WTC11 (cell line): Measurements from ENCODE around the gene ABL1. TPM values are rescaled to one million over a fixed set of nuclear protein-coding genes. Genes with fewer than 3 reads are reported as not detected.
A peak's percentile ranks its signal among the peaks of the same experiment; 100 is the strongest.

Experiments used
- ATAC-seq: fragments of 200-7000 bp; cut with Tn5 transposase; 2 replicates; pipeline ENCODE4 v1.10.0; 2021; ENCODE audit warnings: mild to moderate bottlenecking, moderate library complexity
- CTCF ChIA-PET: fragments of 300-600 bp; sonication (Branson Sonifier 250); formaldehyde crosslinking; loops from one replicate; lab custom pipeline; 2021; ENCODE audit warnings: antibody characterized with exemption; lab: Charles Lee
- POLR2A ChIA-PET: fragments of 350-600 bp; sonication (Branson Sonifier 250); formaldehyde crosslinking; loops from one replicate; lab custom pipeline; 2021; ENCODE audit warnings: antibody characterized with exemption; lab: Charles Lee
- DNase-seq: peaks from one replicate; pipeline ENCODE4 v3.0.0; 2021; ENCODE audit warnings: low spot score
- H3K27ac Mint-ChIP-seq: 2 replicates; pipeline ENCODE4 v1.8.0; 2021; ENCODE audit warnings: mixed read lengths
- H3K27me3 Mint-ChIP-seq: 2 replicates; pipeline ENCODE4 v1.8.0; 2021; ENCODE audit warnings: low read depth, mild to moderate bottlenecking, moderate library complexity, mixed read lengths
- H3K36me3 Mint-ChIP-seq: 2 replicates; pipeline ENCODE4 v1.8.0; 2021; ENCODE audit warnings: mixed read lengths
- H3K4me1 Mint-ChIP-seq: 2 replicates; pipeline ENCODE4 v1.8.0; 2022; ENCODE audit warnings: mixed read lengths
- H3K4me3 Mint-ChIP-seq: 2 replicates; pipeline ENCODE4 v1.8.0; 2021; ENCODE audit warnings: mild to moderate bottlenecking, moderate library complexity, mixed read lengths
- H3K9me3 Mint-ChIP-seq: 2 replicates; pipeline ENCODE4 v1.8.0; 2021; ENCODE audit warnings: mixed read lengths
- FOXP1 ChIP-seq: sonication (generic); formaldehyde crosslinking; IDR thresholded peaks from 2 replicates; pipeline ENCODE4 v1.8.0; 2022; ENCODE audit warnings: missing genetic modification reagents, mild to moderate bottlenecking, moderate library complexity, borderline replicate concordance
- GRHL2 ChIP-seq: fragments of 250-450 bp; sonication (Bioruptor Pico); IDR thresholded peaks from 2 replicates; pipeline ENCODE4 v1.8.0; 2022; ENCODE audit warnings: mild to moderate bottlenecking, moderate library complexity; ENCODE audit not compliant: insufficient replicate concordance, severe bottlenecking
- JAZF1 ChIP-seq: fragments of 250-450 bp; sonication (Bioruptor Pico); IDR thresholded peaks from 2 replicates; pipeline ENCODE4 v1.9.0; 2021; ENCODE audit warnings: moderate library complexity, mild to moderate bottlenecking, inconsistent platforms
- OVOL2 ChIP-seq: fragments of 250-450 bp; sonication (Bioruptor Pico); IDR thresholded peaks from 2 replicates; pipeline ENCODE4 v1.9.0; 2021; ENCODE audit warnings: mild to moderate bottlenecking, borderline replicate concordance
- SMAD4 ChIP-seq: sonication (generic); formaldehyde crosslinking; IDR thresholded peaks from 2 replicates; pipeline ENCODE4 v1.8.0; 2022; ENCODE audit warnings: mild to moderate bottlenecking, missing genetic modification reagents
- USF2 ChIP-seq: sonication (generic); formaldehyde crosslinking; IDR thresholded peaks from 2 replicates; pipeline ENCODE4 v1.8.1; 2023; ENCODE audit warnings: mild to moderate bottlenecking, missing genetic modification reagents, moderate library complexity
- ZNF317 ChIP-seq: sonication (generic); formaldehyde crosslinking; IDR thresholded peaks from 2 replicates; pipeline ENCODE4 v1.8.1; 2023; ENCODE audit warnings: low read depth, mild to moderate bottlenecking, moderate library complexity, missing genetic modification reagents, borderline replicate concordance
- ZNF512 ChIP-seq: sonication (generic); formaldehyde crosslinking; IDR thresholded peaks from 2 replicates; pipeline ENCODE4 v1.8.1; 2022; ENCODE audit warnings: missing genetic modification reagents, borderline replicate concordance
- ZNF671 ChIP-seq: fragments of 250-450 bp; sonication (Bioruptor Pico); IDR thresholded peaks from 2 replicates; pipeline ENCODE4 v1.8.0; 2021; ENCODE audit warnings: mild to moderate bottlenecking
- ZSCAN18 ChIP-seq: fragments of 250-450 bp; sonication (Bioruptor Pico); IDR thresholded peaks from 2 replicates; pipeline ENCODE4 v2.1.2; 2022; ENCODE audit warnings: mild to moderate bottlenecking, moderate library complexity
- total RNA-seq: library from RNA; stranded (reverse); gene quantifications from 3 replicates; pipeline ENCODE4 v1.2.3, GENCODE V29; 2021
- TF ChIP-seq, protein P1 (sequence below): fragments of 250-450 bp; sonication (Bioruptor Pico); IDR thresholded peaks from 2 replicates; pipeline ENCODE4 v1.9.0; 2021; ENCODE audit warnings: moderate library complexity, mild to moderate bottlenecking, inconsistent platforms, borderline replicate concordance
- TF ChIP-seq, protein P2 (sequence below): fragments of 250-450 bp; sonication (Bioruptor Pico); IDR thresholded peaks from 2 replicates; pipeline ENCODE4 v1.8.0; 2021; ENCODE audit warnings: mild to moderate bottlenecking
- TF ChIP-seq, protein P3 (sequence below): sonication (generic); formaldehyde crosslinking; conservative IDR thresholded peaks from 2 replicates; pipeline ENCODE4 v1.8.1; 2023; ENCODE audit warnings: mild to moderate bottlenecking, low read depth, missing genetic modification reagents, moderate library complexity
- TF ChIP-seq, protein P4 (sequence below): sonication (generic); formaldehyde crosslinking; IDR thresholded peaks from 2 replicates; pipeline ENCODE4 v1.8.0; 2023; ENCODE audit warnings: missing genetic modification reagents, mild to moderate bottlenecking, borderline replicate concordance

Gene ABL1
- total RNA-seq, 1 experiment from 2014 or later = 104 TPM

GRCh38 chr9:130810609-130811136 lies 24.4 kb upstream of the ABL1 start:
- ATAC-seq (no peak), DNase-seq (no peak)
- Mint-ChIP-seq H3K4me1 (peaks cover 8% of the 10 kb centered on the region), H3K9me3 (peaks cover 8% of the 10 kb centered on the region), H3K4me3 (no peak overlapping the region), H3K27me3 (no peaks in the 10 kb centered on the region), H3K36me3 (peaks cover 6% of the 10 kb centered on the region; the same call in 1 of the 2 replicates), H3K27ac (no peak overlapping the region)
- CTCF ChIA-PET = no interaction called here
- POLR2A ChIA-PET = no interaction called here
- TF ChIP-seq OVOL2 (CRISPR knock-in tag) (no peak), ZSCAN18 (CRISPR knock-in tag) (no peak), ZNF317 (CRISPR knock-in tag) (peak; percentile 89)

DNA sequence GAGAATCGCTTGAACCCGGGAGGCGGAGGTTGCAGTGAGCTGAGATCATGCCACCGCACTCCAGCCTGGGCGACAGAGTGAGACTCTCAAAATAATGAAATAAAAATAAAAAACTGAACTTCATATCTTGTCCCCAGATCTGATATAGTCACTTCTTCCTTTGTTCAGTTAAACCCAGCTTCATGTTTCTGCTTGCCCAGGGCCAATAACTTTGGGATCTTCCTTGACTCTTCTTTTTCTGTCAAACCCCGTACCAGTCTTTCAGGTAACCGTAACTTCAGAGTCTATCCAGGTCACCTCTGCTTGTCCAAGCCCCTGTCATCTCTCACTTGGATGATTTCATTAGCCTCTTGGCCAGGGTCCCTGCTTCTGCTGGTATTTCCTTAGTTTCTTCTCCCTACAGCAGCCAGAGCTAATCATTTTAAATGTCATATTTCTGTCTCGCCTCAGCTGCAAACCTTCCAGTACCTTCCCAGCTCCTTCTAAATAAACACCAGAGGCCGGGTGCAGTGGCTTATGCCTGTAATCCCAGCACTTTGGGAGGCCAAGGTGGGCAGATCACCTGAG lies 19.7 kb upstream of the ABL1 start:
- ChIA-PET CTCF (no interaction called here), POLR2A (no interaction called here)
- no peak for TF ChIP-seq ZNF671 (CRISPR knock-in tag)
- no peak for TF ChIP-seq JAZF1 (CRISPR knock-in tag)
- TF ChIP-seq, protein P1, sequence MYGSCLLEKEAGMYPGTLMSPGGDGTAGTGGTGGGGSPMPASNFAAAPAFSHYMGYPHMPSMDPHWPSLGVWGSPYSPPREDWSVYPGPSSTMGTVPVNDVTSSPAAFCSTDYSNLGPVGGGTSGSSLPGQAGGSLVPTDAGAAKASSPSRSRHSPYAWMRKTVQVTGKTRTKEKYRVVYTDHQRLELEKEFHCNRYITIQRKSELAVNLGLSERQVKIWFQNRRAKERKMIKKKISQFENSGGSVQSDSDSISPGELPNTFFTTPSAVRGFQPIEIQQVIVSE (CRISPR knock-in tag) = no peak
- Mint-ChIP-seq H3K27me3 (no peaks in the 10 kb centered on the region), H3K36me3 (peaks cover 8% of the 10 kb centered on the region), H3K9me3 (peaks cover 12% of the 10 kb centered on the region), H3K27ac (peak overlapping the region; percentile 79), H3K4me1 (peaks cover 12% of the 10 kb centered on the region), H3K4me3 (no peak overlapping the region)
- ATAC-seq (no peak), DNase-seq (no peak)

DNA sequence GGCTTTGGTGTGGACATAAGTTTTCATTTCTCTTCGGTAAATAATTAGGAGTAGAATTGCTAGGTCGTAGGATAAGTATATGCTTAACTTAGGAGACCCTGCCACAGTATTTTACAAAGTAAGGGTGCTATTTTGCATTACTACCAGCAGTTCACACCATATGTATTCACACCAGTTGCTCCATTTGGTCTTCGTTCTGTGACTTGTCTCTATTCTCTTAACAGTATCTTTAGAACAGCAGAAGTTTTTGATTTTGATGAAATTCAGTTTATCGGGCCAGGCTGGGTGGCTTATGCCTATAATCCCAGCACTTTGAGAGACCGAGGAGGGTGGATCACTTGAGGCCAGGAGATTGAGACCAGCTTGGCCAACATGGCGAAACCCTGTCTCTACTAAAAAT lies 17.1 kb upstream of the ABL1 start:
- CTCF ChIA-PET = no interaction called here
- peaks cover 18% of the 10 kb centered on the region for H3K4me1 Mint-ChIP-seq
- H3K9me3 Mint-ChIP-seq = peaks cover 7% of the 10 kb centered on the region
- no peak overlapping the region for H3K4me3 Mint-ChIP-seq
- POLR2A ChIA-PET = no interaction called here
- H3K36me3 Mint-ChIP-seq = peaks cover 6% of the 10 kb centered on the region
- DNase-seq (no peak), ATAC-seq (no peak)
- peak overlapping the region; percentile 34 for H3K27ac Mint-ChIP-seq
- H3K27me3 Mint-ChIP-seq = no peaks in the 10 kb centered on the region
- TF ChIP-seq, protein P2, sequence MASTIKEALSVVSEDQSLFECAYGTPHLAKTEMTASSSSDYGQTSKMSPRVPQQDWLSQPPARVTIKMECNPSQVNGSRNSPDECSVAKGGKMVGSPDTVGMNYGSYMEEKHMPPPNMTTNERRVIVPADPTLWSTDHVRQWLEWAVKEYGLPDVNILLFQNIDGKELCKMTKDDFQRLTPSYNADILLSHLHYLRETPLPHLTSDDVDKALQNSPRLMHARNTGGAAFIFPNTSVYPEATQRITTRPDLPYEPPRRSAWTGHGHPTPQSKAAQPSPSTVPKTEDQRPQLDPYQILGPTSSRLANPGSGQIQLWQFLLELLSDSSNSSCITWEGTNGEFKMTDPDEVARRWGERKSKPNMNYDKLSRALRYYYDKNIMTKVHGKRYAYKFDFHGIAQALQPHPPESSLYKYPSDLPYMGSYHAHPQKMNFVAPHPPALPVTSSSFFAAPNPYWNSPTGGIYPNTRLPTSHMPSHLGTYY (CRISPR knock-in tag) = no peak
- TF ChIP-seq FOXP1 (CRISPR knock-in tag) (no peak), ZNF512 (no peak), USF2 (CRISPR knock-in tag) (no peak), GRHL2 (CRISPR knock-in tag) (no peak), SMAD4 (CRISPR knock-in tag) (no peak)
- TF ChIP-seq, protein P3, sequence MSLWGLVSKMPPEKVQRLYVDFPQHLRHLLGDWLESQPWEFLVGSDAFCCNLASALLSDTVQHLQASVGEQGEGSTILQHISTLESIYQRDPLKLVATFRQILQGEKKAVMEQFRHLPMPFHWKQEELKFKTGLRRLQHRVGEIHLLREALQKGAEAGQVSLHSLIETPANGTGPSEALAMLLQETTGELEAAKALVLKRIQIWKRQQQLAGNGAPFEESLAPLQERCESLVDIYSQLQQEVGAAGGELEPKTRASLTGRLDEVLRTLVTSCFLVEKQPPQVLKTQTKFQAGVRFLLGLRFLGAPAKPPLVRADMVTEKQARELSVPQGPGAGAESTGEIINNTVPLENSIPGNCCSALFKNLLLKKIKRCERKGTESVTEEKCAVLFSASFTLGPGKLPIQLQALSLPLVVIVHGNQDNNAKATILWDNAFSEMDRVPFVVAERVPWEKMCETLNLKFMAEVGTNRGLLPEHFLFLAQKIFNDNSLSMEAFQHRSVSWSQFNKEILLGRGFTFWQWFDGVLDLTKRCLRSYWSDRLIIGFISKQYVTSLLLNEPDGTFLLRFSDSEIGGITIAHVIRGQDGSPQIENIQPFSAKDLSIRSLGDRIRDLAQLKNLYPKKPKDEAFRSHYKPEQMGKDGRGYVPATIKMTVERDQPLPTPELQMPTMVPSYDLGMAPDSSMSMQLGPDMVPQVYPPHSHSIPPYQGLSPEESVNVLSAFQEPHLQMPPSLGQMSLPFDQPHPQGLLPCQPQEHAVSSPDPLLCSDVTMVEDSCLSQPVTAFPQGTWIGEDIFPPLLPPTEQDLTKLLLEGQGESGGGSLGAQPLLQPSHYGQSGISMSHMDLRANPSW (CRISPR knock-in tag) = no peak
- TF ChIP-seq, protein P4, sequence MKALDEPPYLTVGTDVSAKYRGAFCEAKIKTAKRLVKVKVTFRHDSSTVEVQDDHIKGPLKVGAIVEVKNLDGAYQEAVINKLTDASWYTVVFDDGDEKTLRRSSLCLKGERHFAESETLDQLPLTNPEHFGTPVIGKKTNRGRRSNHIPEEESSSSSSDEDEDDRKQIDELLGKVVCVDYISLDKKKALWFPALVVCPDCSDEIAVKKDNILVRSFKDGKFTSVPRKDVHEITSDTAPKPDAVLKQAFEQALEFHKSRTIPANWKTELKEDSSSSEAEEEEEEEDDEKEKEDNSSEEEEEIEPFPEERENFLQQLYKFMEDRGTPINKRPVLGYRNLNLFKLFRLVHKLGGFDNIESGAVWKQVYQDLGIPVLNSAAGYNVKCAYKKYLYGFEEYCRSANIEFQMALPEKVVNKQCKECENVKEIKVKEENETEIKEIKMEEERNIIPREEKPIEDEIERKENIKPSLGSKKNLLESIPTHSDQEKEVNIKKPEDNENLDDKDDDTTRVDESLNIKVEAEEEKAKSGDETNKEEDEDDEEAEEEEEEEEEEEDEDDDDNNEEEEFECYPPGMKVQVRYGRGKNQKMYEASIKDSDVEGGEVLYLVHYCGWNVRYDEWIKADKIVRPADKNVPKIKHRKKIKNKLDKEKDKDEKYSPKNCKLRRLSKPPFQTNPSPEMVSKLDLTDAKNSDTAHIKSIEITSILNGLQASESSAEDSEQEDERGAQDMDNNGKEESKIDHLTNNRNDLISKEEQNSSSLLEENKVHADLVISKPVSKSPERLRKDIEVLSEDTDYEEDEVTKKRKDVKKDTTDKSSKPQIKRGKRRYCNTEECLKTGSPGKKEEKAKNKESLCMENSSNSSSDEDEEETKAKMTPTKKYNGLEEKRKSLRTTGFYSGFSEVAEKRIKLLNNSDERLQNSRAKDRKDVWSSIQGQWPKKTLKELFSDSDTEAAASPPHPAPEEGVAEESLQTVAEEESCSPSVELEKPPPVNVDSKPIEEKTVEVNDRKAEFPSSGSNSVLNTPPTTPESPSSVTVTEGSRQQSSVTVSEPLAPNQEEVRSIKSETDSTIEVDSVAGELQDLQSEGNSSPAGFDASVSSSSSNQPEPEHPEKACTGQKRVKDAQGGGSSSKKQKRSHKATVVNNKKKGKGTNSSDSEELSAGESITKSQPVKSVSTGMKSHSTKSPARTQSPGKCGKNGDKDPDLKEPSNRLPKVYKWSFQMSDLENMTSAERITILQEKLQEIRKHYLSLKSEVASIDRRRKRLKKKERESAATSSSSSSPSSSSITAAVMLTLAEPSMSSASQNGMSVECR (CRISPR knock-in tag) = no peak
